Measurements from ENCODE around the gene KERA.

Gene KERA

GRCh38 chr12:91001306-91001705 is 56.5 kb downstream of the KERA start:
- H4K20me1 ChIP-seq (ENCODE audit: insufficient read depth, low read length), result no peaks in the 10 kb centered on the region
- H3K9me2 ChIP-seq (replicated peaks; ENCODE audit: insufficient read depth, low read length), result no peaks in the 10 kb centered on the region
- no peaks in the 10 kb centered on the region for H3F3A ChIP-seq (ENCODE audit: insufficient read depth, low read length)
- no peak overlapping the region for H3K9ac ChIP-seq (ENCODE audit: low read length)
- H3K36me3 ChIP-seq (replicated peaks; ENCODE audit: insufficient read depth, low read length), result no peaks in the 10 kb centered on the region
- H3K27ac ChIP-seq (ENCODE audit: low read length), result no peak overlapping the region
- H3K4me1 ChIP-seq (ENCODE audit: low read length), result no peaks in the 10 kb centered on the region
- TF ChIP-seq EZH2phosphoT487 (IDR thresholded peaks at IDR 0.05; ENCODE audit: low read length), result no peak
- TF ChIP-seq, protein P1, sequence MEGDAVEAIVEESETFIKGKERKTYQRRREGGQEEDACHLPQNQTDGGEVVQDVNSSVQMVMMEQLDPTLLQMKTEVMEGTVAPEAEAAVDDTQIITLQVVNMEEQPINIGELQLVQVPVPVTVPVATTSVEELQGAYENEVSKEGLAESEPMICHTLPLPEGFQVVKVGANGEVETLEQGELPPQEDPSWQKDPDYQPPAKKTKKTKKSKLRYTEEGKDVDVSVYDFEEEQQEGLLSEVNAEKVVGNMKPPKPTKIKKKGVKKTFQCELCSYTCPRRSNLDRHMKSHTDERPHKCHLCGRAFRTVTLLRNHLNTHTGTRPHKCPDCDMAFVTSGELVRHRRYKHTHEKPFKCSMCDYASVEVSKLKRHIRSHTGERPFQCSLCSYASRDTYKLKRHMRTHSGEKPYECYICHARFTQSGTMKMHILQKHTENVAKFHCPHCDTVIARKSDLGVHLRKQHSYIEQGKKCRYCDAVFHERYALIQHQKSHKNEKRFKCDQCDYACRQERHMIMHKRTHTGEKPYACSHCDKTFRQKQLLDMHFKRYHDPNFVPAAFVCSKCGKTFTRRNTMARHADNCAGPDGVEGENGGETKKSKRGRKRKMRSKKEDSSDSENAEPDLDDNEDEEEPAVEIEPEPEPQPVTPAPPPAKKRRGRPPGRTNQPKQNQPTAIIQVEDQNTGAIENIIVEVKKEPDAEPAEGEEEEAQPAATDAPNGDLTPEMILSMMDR (IDR thresholded peaks at IDR 0.05; ENCODE audit: low read length), result no peak
- TF ChIP-seq EZH2 (optimal IDR thresholded peaks at IDR 0.05; ENCODE audit: low read depth, low read length), result no peak
- H3K4me2 ChIP-seq (ENCODE audit: low read depth, low read length), result no peak overlapping the region
- peaks cover 41% of the 10 kb centered on the region for H3K27me3 ChIP-seq (replicated peaks; ENCODE audit: insufficient read depth, low read length)
- H2AFZ ChIP-seq (ENCODE audit: low read length), result no peak overlapping the region
- no peaks in the 10 kb centered on the region for H3K9me3 ChIP-seq (replicated peaks; ENCODE audit: insufficient read depth, low read length)
- H3K4me3 ChIP-seq (ENCODE audit: low read length), result no peak overlapping the region
- DNase-seq, result no peak
- H3K79me2 ChIP-seq (ENCODE audit: low read length), result no peaks in the 10 kb centered on the region
